NOMO-1 treated with DMSO at 0.1 percent for 48 hours (cell line): ENCODE data around the gene RNF13.

Source experiments
- DNase-seq: peaks from one replicate; lab custom pipeline; 2025; ENCODE audit not compliant: unreplicated experiment; lab: John Stamatoyannopoulos, UW

The RNF13 gene

GRCh38 chr3:149989307-149989706 is 176.3 kb downstream of the RNF13 start:
- DNase-seq: no peak

DNA sequence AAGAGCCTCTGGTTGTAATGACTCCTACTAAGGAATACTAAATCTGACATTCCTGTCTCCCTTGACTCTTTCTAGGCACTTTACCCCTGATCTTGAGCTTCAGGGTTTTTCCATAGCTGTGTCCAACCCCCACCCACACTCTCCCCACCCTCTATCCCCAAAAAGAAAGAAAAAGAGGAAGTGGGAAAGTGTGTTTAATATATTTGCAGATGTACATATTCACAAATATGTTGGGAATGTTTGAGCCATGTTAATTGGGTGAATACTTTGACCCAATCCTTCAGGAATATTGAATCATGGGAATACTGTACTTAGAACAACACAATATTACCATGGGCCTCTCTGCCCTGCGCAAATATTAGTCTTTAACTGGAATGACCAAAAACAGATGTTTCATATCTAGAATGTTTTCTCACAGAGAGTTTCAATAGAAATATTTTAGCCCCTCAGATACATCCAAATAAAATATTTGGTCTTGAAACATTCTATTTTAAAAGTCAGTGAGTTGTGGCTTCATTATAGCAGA is 177.5 kb downstream of the RNF13 start:
- no peak for DNase-seq

DNA sequence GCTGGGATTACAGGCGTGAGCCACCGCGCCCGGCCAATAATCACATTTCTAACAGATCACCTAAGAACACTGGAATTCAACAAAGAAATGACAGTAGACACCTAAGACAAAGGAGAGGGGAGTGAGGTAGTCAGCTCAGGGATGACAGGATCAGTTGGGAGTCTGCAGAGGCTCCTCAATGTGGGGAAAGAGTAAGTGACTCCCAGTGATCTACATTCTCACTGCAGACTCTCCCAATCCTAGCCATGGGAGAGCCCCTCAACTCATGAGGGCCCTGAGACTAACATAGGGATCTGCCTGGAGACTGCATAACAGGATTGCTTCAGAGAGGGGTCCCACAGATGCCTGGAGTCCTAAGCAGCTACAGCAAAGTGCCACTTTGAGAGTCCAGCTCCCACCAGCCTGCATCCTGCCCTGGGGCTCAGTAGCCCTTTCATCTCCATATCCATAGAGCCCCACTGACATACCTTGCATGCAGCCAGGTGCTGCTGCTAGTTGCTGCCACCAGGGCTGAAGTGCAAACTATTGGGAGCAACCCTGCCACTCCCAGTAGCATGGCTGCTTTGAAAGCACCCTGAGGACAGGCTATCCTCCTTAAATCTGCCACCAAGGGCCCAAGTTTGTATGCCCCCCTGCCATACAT is 179.5 kb downstream of the RNF13 start:
- no peak for DNase-seq

DNA sequence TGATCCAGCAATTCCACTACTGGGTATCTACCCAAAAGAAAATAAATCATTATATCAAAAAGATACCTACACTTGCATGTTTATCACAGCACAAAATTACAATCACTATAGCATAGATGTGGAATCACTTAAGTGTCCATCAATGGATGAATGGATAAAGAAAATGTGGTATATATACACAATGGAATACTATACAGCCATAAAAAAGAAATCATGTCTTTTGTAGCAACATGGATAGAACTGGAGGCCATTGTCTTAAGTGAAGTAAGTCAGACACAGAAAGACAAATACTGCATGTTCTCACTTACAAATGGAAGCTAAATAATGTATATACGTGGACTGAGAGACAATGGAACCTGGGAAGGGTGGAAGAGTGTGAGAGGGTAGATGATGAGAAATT is 185.9 kb downstream of the RNF13 start:
- DNase-seq: no peak

DNA sequence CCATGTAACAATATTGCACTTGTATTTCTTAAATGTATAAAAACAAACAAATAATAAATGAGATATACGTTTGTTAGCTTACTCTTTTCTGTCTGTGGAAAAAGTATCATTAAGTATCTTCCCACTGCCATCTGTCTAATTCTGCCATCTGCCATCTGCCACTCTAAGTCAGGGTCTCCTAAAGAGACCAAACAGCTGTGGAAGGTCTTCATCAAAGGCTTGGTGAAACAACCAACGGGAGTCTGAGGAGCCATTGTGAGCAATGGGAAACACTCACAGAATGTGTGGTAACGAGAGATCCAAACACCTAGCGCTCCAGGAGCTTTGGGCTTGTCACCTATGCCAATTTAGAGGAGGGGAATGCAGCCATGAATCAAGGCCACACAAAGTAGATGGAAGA is 186.4 kb downstream of the RNF13 start:
- DNase-seq: no peak

- no peak for DNase-seq
Observed at GRCh38 chr3:150000641-150001040, 187.6 kb downstream of the RNF13 start.

DNA sequence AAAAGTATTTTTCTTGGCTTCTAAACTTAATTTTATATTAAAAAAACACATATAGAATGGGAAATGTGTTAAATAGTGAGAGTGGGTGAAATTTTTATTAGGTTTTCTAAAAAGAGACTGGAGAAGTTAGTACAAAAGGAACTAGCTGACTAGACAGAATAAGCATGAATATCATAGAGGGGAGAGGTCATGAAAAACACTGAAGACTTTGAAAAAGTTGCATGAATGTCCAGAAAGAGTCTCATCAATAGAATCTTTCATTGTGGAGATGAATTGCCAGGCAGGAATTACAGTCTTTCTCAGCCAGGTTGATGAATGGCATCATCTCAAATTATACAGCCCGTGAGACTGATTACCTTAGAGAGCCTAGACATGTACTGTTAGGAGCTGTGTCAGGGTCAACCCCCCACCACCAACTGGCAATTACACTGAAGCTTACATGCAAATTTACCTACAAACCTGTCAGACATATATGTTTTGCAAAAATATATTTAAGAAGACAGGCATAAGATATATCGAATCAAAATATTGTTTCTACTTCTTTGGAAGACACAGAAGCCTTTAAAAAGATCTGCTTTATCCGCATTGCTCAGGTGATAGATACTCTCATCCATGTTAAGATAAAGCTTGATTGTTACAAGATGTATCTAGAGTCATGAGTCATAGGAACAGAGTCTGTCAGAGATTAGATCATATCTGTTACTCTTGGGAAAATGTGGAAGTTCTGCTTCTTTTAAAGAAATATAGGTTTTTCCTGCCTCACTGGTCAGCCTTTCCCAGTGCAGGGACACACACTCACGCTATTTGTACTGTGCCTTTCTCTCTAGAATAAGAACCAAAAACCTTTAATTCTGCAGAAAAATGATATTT is 192.5 kb downstream of the RNF13 start:
- no peak for DNase-seq

- no peak for DNase-seq
Observed at GRCh38 chr3:150006794-150007193, 193.8 kb downstream of the RNF13 start.
